ENCODE results near the gene ZNF384. TPM values are rescaled to one million over a fixed set of nuclear protein-coding genes. Genes with fewer than 3 reads are reported as not detected.
"Not testable (repeated sequence)": the region's sequence is repeated elsewhere in the genome, so short reads cannot be mapped to it uniquely, and the experiment has no call there.

Gene ZNF384
- total RNA-seq, 1 donor from 2014 or later, result 34.0 TPM

DNA sequence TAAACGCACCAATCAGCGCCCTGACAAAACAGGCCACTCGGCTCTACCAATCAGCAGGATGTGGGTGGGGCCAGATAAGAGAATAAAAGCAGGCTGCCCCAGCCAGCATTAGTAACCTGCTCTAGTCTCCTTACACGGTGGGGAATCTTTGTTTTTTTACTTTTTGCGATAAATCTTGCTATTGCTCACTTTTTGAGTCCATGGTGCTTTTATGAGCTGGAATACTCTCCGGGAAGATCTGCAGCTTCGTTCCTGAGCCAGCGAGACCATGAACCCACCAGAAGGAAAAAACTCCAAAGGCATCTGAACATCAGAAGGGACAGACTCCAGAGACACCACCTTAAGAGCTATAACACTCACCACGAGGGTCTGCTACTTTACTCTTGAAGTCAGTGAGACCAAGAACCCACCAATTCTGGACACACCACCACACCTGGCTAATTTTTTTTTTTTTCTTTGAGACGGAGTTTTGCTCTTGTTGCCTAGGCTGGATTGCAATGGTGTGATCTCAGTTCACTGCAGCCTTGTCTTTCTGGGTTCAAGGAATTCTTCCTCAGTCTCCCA is 27.8 kb upstream of the ZNF384 start:
- H3K27me3 ChIP-seq (ENCODE audit: control insufficient read depth, insufficient read depth, low read length), result peaks cover 2% of the 10 kb centered on the region
- H3K36me3 ChIP-seq (ENCODE audit: control insufficient read depth, insufficient read depth, low read length), result no peaks in the 10 kb centered on the region
- no peak overlapping the region for H3K4me3 ChIP-seq (ENCODE audit: low read depth, low read length)
- TF ChIP-seq, protein P1, sequence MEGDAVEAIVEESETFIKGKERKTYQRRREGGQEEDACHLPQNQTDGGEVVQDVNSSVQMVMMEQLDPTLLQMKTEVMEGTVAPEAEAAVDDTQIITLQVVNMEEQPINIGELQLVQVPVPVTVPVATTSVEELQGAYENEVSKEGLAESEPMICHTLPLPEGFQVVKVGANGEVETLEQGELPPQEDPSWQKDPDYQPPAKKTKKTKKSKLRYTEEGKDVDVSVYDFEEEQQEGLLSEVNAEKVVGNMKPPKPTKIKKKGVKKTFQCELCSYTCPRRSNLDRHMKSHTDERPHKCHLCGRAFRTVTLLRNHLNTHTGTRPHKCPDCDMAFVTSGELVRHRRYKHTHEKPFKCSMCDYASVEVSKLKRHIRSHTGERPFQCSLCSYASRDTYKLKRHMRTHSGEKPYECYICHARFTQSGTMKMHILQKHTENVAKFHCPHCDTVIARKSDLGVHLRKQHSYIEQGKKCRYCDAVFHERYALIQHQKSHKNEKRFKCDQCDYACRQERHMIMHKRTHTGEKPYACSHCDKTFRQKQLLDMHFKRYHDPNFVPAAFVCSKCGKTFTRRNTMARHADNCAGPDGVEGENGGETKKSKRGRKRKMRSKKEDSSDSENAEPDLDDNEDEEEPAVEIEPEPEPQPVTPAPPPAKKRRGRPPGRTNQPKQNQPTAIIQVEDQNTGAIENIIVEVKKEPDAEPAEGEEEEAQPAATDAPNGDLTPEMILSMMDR (IDR thresholded peaks at IDR 0.05; ENCODE audit: insufficient read depth, low read length, poor library complexity, severe bottlenecking), result no peak
- no peak for DNase-seq (ENCODE audit: low read depth)

DNA sequence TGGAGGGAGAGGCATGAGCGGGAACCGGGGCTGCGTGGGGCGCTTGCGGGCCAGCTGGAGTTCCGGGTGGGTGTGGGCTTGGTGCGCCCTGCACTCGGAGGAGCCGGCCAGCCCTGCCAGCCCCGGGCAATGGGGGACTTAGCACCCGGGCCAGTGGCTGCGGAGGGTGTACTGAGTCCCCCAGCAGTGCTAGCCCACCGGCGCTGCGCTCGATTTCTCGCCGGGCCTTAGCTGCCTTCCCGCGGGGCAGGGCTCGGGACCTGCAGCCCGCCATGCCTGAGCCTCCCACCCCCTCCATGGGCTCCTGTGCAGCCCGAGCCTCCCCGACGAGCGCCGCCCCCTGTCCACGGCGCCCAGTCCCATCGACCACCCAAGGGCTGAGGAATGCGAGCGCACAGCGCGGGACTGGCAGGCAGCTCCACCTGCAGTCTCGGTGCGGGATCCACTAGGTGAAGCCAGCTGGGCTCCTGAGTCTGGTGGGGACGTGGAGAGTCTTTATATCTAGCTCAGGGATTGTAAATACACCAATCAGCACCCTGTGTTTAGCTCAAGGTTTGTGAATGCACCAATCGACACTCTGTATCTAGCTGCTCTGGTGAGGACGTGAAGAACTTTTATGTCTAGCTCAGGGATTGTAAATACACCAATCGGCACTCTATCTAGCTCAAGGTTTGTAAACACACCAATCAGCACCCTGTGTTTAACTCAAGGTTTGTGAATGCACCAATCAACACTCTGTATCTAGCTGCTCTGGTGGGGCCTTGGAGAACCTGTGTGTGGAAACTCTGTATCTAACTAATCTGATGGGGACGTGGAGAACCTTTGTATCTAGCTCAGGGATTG is 27.1 kb upstream of the ZNF384 start:
- not testable (repeated sequence) for H3K27me3 ChIP-seq (ENCODE audit: control insufficient read depth, insufficient read depth, low read length); H3K36me3 ChIP-seq (ENCODE audit: control insufficient read depth, insufficient read depth, low read length); H3K4me3 ChIP-seq (ENCODE audit: low read depth, low read length); DNase-seq (ENCODE audit: low read depth)

DNA sequence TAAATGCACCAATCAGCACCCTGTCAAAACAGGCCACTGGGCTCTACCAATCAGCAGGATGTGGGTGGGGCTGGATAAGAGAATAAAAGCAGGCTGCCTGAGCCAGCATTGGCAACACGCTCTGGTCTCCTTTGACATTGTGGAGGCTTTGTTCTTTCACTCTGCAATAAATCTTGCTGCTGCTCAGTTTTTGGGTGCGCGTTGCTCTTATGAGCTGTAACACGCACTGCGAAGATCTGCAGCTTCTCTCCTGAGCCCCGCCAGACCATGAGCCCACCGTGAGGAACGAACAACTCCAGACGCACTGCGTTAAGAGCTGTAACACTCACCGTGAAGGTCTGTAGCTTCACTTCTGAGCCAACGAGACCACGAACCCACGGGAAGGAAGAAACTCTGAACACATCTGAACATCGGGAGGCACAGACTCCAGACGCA is 19.8 kb upstream of the ZNF384 start:
- Histone ChIP-seq H3K27me3 (ENCODE audit: control insufficient read depth, insufficient read depth, low read length) (peaks cover 2% of the 10 kb centered on the region), H3K4me3 (ENCODE audit: low read depth, low read length) (no peak overlapping the region), H3K36me3 (ENCODE audit: control insufficient read depth, insufficient read depth, low read length) (no peaks in the 10 kb centered on the region)
- TF ChIP-seq, protein P1 (IDR thresholded peaks at IDR 0.05; ENCODE audit: insufficient read depth, low read length, poor library complexity, severe bottlenecking), result no peak
- DNase-seq (ENCODE audit: low read depth), result no peak

DNA sequence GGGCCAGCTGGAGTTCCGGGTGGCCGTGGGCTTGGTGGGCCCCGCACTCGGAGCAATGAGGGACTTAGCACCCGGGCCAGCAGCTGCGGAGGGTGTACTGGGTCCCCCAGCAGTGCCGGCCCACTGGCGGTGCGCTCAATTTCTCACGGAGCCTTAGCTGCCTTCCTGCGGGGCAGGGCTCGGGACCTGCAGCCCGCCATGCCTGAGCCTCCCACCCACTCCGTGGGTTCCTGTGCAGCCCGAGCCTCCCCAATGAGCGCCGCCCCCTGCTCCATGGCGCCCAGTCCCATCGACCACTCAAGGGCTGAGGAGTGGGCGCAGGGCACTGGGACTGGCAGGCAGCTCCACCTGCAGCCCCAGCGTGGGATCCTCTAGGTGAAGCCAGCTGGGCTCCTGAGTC is 19.2 kb upstream of the ZNF384 start:
- H3K4me3 ChIP-seq (ENCODE audit: low read depth, low read length); DNase-seq (ENCODE audit: low read depth); H3K27me3 ChIP-seq (ENCODE audit: control insufficient read depth, insufficient read depth, low read length); H3K36me3 ChIP-seq (ENCODE audit: control insufficient read depth, insufficient read depth, low read length): not testable (repeated sequence)

DNA sequence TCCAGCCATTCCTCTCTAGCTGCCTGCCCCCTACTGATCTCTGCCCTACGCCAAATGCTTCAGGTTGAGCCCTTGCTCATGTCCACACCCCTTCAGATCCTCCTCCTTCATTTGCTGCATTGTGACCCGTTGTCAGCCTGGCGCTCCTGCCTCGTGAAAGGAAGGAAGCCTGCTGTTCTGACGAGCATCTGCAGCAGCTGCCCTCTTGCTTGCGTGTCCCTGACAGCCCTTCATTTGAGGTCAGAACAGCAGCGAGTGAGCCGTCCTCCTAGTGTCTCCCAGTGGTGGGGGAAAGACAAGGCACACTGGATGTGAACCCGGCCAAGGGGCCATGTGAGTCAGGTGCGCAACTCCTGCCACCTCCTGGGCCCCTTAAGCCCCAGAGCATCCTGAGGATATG is 14.5 kb upstream of the ZNF384 start:
- no peaks in the 10 kb centered on the region for H3K36me3 ChIP-seq (ENCODE audit: control insufficient read depth, insufficient read depth, low read length)
- TF ChIP-seq, protein P1 (IDR thresholded peaks at IDR 0.05; ENCODE audit: insufficient read depth, low read length, poor library complexity, severe bottlenecking), result no peak
- no peak for DNase-seq (ENCODE audit: low read depth)
- H3K27me3 ChIP-seq (ENCODE audit: control insufficient read depth, insufficient read depth, low read length), result peaks cover 24% of the 10 kb centered on the region
- H3K4me3 ChIP-seq (ENCODE audit: low read depth, low read length), result no peak overlapping the region

DNA sequence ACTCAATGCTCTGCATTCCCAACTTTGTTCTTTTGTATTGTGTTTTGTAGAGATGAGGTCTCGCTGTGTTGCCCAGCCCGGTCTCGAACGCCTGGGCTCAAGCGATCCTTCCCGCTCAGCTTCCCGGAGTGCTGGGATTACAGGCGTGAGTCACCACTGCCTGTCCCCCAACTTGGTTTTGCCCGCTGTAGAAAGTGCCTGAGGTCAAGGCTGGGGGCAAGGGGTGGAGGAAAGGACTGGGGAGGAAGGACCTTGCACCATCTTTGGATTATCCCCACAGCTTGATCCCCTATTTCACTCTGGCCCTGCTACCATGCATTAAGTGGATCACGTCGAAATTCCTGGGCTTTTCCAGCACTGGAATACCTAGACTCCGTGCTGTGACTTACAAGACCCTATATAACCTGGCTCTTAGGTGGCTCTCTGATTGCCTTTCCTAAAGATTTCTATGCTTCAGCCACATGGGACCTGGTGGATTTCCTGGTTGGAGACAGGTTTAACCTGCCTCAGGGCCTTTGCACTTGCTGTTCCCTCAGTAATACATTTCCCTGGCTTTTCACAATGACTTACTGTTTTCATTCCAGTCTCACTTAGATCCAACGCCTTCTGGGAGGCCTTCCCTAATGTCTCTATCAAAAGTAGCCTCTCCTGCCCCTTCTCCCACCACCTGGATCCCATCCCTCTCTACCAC is 12.0 kb upstream of the ZNF384 start:
- Histone ChIP-seq H3K36me3 (ENCODE audit: control insufficient read depth, insufficient read depth, low read length) (no peaks in the 10 kb centered on the region), H3K4me3 (ENCODE audit: low read depth, low read length) (peak overlapping the region; percentile 78), H3K27me3 (ENCODE audit: control insufficient read depth, insufficient read depth, low read length) (peaks cover 24% of the 10 kb centered on the region)
- TF ChIP-seq, protein P1 (IDR thresholded peaks at IDR 0.05; ENCODE audit: insufficient read depth, low read length, poor library complexity, severe bottlenecking), result no peak
- no peak for DNase-seq (ENCODE audit: low read depth)

Data from kidney epithelial cell (primary cell).